CD4-positive, alpha-beta T cell treated with Interleukin-12 subunit alpha and Interleukin-12 subunit beta, for 1 hour (primary cell): ENCODE measurements around the gene ADAMTS16.

Source experiments
- DNase-seq: peaks from one replicate; pipeline ENCODE4 v3.0.0-alpha.2; 2020

Gene ADAMTS16

GRCh38 chr5:5145651-5146529 is 5.8 kb downstream of the ADAMTS16 start:
- no peak for DNase-seq

DNA sequence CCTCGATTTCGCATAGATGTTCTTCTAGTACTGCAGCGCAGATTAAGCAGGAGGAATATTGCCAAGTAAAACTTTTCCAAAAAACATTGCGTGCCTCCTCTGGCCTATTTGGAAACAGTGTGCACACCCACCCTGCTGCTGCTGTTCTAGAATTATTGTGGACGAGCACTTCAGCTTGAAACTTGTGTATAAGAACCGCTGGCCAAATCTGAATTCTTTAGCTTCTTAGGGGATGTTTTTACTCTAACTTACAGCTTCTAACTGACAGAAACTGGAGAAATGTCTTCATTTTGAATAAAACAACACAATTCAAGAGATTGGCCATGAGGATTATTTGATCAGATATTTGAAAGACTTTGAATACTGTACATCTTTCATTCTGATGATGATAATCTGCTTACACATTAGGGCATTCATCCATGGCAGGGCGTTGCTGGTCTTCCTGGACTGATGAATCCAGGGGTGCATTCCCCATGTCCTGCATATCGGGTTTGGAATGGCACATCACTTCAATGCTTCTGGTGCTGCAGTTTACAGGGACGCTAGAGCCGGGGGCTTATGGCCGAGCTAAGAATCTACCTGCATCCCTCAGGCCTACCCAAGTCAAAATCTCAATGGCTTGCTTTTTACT is 6.5 kb downstream of the ADAMTS16 start:
- no peak for DNase-seq

- DNase-seq: no peak
Measured at GRCh38 chr5:5149154-5149553, 9.0 kb downstream of the ADAMTS16 start.

DNA sequence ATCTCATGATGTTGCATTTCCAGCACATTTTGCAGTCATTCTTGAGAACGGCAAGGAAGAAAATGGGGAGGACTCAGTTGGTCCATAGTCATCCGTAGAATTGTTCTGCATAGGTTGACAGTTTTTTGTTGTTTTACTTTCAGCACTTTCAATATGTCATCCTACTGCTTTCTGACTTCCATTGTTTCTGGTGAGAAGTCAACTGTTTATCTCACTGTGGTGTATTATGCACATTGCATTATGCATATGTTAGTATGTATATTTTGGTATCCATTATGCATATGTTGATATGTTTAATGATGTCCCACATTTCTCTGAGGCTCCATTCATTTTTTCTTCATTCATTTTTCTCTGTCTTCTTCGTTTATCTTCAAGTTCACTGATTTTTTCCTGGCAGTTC is 10.5 kb downstream of the ADAMTS16 start:
- no peak for DNase-seq

GRCh38 chr5:5154733-5155132 is 14.6 kb downstream of the ADAMTS16 start:
- no peak for DNase-seq

GRCh38 chr5:5155617-5156016 is 15.5 kb downstream of the ADAMTS16 start:
- no peak for DNase-seq

- no peak for DNase-seq
Measured at GRCh38 chr5:5156471-5157082, 16.4 kb downstream of the ADAMTS16 start.

GRCh38 chr5:5158472-5158895 is 18.4 kb downstream of the ADAMTS16 start:
- no peak for DNase-seq

- DNase-seq: no peak
Measured at GRCh38 chr5:5159282-5160103, 19.4 kb downstream of the ADAMTS16 start.

GRCh38 chr5:5164163-5164562 is 24.0 kb downstream of the ADAMTS16 start:
- DNase-seq: no peak

DNA sequence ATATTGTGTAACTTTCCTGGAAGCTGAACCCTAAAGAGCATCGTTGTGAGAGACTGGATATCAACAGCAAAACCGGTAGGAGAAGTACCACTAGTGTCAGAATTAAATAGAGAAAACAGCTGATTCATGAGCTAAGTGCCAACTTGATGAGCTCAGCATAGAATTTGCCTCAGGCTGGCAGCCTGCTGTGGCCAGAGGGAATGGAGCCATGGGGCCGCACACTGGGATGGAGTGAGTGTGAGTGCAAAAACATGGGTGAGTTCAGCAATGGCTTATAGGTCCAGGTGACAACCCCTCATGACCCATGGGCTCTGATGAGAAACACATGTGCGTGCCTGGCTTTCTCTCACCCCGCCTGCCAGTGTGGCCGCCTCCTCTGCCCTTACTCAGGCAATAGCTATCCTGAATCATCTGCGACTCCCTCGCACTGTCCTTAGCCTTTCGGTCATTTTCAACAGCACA is 25.4 kb downstream of the ADAMTS16 start:
- no peak for DNase-seq

GRCh38 chr5:5169466-5169865 is 29.3 kb downstream of the ADAMTS16 start:
- DNase-seq: no peak

- DNase-seq: no peak
Measured at GRCh38 chr5:5178136-5178535, 38.0 kb downstream of the ADAMTS16 start.

DNA sequence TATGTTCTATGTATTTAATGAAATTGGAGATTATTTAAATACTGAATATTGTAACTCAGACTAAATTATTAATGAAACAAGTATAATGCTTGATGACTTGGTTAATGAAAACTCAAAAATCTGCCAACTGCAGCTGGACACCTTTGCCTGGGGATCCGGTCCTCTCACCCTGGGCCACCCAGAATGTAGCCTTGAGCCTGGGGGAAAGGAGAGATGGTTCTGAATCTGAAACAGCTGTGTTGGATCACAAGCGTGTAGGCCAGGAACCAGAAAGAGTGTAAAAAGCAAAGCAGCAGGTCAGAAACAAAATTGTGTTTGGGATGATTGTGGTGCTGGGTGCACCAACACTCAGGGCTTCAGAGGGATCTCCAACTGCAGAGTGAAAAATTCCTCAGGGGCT is 38.5 kb downstream of the ADAMTS16 start:
- DNase-seq: no peak

DNA sequence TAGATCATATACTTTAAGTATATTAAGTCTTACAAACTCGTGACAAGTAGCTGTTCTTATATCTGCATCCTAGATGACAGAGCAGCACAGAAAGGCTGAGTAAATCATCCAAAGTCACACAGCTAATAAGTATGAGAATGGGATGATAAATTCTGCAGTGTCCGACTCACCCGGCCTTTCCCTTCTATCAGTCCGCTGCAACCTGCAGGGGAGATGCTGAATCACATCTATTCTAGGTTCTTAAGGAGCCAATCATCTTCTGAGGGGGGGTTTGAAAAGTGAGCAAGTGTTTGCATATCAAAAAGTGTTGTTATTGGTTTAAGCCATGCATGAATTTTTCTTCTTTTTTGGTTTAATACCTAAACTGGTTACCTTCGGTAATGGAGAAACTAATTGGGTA is 38.9 kb downstream of the ADAMTS16 start:
- DNase-seq: no peak

GRCh38 chr5:5179597-5179996 is 39.5 kb downstream of the ADAMTS16 start:
- no peak for DNase-seq

- DNase-seq: no peak
Measured at GRCh38 chr5:5181650-5182324, 41.7 kb downstream of the ADAMTS16 start.

DNA sequence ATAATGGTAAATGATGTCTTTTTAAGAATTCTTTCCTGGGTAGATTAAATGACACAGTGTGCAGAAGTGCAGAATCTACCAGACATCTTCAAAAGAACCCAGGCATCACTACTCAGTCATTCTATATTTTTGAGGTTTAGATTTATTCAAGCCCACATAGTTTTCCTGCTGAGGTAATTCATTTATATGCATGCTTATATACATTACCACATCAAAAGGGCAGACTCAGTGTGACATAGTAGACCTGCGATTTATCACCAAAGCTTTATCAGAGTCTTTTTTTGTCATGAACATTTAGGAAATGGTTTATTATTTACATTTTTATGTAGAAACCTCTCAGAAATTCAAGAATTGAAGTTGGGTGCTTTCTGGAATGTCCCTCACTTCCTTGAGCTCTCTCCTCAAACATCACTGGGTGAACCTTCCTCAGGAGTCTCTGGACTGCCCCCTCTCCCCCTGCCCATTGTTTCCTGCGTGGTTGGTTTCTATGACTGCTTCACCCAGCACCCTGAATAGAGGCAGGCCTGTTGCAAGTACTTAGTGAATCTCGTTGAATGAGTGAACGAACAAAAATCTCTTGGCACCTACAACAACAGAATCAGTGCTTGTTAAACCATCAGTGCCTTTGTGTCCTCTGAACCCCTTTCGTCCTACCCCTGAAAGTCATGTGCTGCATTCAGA is 42.5 kb downstream of the ADAMTS16 start:
- DNase-seq: no peak

GRCh38 chr5:5183189-5183699 is 43.1 kb downstream of the ADAMTS16 start:
- no peak for DNase-seq

DNA sequence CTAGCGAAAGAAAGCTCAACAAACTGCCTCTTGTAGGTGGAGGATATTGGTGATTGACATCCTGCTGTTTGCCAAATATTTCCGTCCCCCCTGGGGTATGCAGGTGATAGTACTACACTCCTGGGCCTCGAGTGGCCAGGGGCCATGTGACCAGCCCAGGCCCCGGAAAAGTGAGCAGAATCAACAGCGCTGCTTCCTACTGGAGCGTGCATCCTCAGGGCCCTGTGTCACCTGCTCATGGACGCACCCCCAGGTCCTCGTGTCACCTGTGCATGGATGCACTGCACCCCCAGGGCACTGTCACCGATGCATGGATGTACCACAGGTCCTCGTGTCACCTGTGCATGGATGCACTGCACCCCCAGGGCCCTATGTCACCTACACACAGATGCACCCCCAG is 43.8 kb downstream of the ADAMTS16 start:
- DNase-seq: no peak

- no peak for DNase-seq
Measured at GRCh38 chr5:5188376-5189050, 48.4 kb downstream of the ADAMTS16 start.
